NCI-H748 treated with DMSO at 0.1 percent for 48 hours (cell line): ENCODE measurements around the gene SRSF3.
"Not testable (repeated sequence)": the region's sequence is repeated elsewhere in the genome, so short reads cannot be mapped to it uniquely, and the experiment has no call there.

Source experiments
- DNase-seq: peaks from one replicate; lab custom pipeline; 2025; lab: John Stamatoyannopoulos, UW

The SRSF3 gene

DNA sequence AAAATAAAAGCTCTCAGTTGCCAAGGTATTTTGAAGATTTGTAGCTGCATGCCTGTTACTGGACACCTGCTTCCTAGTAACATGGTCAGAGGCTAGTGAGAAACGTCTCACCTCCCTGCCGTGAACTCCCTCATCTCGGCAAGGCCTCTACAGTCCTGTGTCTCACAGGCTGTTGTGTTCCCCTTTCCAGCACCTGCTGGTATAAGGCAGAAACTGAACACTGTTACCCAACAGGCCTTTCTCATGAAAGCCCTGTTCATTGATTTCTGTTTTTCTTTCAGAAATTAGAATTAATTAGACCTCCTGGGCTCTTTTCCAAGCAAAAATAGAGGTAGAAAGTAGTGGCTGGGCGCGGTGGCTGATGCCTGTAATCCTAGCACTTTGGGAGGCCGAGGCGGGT is 17.6 kb upstream of the SRSF3 start:
- DNase-seq: no peak

DNA sequence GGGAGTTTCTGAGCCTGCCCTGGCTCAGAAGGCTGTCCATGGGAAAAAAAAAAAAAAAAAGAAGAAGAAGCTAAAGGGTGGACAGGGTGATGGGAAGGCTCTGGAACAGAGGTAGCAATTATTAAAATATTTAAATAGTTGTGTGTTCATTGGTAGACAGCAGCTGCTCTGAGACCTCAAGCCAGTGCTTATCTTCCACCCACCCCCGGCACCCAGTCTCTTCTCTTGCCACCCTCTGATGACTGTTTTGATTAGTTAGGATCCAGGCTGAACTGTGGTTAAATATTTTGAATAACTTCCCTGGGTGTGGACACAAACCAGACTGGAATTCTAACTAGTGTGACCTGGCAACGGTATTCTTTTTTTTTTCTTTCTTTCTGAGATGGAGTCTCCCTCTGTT is 16.9 kb upstream of the SRSF3 start:
- DNase-seq: no peak

GRCh38 chr6:36578030-36578429 is 16.1 kb upstream of the SRSF3 start:
- no peak for DNase-seq

GRCh38 chr6:36578431-36578830 is 15.7 kb upstream of the SRSF3 start:
- DNase-seq: no peak

DNA sequence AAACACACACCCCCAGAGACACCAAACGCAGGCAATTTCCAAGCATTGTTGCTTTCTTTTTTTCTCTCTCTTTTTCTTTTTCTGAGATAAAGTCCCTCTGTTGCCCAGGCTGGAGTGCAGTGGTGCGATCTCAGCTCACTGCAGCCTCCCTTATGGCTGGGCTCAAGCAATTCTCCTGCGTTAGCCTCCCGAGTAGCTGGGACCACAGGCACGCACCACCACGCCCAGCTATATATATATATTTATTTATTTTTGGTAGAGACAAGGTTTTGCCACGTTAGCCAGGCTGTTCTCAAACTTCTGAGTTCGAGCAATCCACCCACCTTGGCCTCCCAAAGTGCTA is 14.0 kb upstream of the SRSF3 start:
- no peak for DNase-seq

GRCh38 chr6:36581716-36582115 is 12.4 kb upstream of the SRSF3 start:
- no peak for DNase-seq

DNA sequence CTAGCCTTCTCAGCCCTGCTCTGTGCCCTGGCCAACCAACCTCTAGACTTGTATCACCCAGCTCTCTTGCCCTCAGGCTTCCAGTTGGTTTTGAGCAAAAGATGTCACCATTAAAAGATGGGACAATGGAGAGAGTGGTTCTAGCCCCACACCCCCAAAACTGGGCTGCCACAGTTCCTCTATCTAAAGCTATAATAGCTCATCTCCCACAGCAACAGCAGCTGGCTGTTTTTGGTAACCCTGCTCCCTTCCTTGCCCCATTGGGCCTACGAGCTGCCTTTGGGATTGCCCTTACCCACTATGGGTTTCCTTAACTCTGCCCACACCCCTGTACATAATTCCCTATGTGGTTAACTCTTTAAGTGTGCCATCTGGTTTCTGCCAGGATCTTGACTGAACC is 7.6 kb upstream of the SRSF3 start:
- DNase-seq: no peak

DNA sequence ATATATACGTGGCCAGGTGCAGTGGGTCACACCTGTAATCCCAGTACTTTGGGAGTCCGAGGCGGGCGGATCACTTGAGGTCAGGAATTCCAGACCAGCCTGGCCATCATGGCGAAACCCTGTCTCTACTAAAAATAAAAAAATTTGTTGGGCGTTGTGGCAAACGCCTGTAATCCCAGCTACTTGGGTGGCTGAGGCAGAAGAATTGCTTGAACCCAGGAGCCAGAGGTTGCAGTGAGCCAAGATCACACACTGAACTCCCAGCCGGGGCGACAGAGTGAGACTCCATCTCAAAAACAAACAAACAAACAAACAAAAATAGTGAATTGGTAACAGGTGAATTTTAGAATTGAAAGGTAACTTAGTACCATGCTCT is 5.1 kb upstream of the SRSF3 start:
- not testable (repeated sequence) for DNase-seq

DNA sequence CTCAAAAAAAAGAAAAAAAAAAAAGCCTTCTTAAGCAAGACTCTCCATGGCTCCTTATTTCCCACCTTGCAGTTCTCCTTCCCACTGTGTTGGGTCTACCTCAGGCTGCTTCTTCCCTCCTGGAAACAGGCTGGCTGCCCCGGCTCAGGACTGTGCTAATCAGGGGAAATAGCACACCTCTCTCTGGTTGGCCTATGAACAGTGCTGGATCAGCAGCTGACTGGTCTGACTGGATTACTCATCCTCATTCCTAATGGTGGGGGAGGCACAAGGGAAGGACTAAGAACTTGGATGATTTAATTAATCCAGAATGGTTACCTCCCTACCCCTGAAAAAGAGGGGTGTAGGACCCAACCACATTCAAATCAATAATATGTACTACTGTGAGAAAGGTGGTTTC is 3.9 kb upstream of the SRSF3 start:
- no peak for DNase-seq

GRCh38 chr6:36592221-36592655 is 1.9 kb upstream of the SRSF3 start:
- DNase-seq: no peak

GRCh38 chr6:36593569-36594028 is 563 bp upstream of the SRSF3 start:
- DNase-seq: no peak

GRCh38 chr6:36594816-36595643 is 868 bp downstream of the SRSF3 start:
- DNase-seq: peak; percentile 67

DNA sequence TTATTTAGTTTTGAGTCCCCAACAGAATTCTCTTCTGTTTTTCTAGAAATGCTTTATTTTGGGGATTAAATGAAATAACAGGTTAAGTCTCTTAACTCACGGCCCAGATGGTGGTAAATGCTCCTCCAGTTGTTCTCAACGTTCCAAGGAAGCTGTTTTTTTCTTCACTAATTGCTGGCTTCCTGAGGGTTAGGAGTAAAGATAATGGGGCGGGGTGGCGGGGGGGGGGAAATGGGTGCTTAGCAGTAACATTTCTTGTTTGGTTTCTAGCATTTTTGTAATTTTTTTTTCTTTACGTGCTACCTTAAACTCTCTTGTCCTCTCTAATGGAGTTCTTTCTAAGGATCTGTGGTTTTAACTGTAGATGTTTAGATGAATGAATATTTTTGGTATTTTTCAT is 2.2 kb downstream of the SRSF3 start:
- no peak for DNase-seq

DNA sequence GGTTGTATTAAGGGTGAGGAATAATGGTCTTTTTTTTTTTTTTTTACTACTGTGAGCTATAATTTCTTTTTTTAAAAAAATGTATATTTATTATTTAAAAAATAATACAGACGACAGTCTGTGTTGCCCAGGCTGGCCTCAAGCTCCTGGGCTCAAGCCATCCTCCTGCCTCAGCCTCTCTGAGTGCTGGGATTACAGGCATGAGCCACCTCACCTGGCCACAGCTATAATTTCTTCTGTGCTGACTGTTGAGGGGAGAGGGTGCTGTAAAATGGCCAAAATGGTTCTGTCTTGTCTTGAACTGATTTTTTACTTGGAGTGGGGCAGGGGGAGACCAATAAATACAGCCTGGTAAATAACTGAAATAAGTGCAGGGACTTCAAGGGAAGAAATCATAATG is 3.6 kb downstream of the SRSF3 start:
- no peak for DNase-seq

DNA sequence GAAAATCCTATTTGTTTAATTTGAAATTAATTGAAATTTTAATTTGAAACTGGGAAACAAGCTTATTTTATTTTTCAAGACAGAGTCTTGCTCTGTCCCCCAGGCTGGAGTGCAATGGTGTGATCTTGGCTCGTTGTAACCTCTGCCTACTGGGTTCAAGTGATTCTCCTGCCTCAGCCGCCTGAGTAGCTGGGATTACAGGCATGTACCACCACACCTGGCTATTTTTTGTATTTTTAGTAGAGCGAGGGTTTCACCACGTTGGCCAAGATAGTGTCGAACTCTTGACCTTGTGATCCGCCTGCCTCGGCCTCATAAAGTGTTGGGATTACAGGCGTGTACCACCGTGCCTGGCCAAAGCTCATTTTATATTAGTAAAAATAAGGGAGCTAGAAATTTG is 4.2 kb downstream of the SRSF3 start:
- no peak for DNase-seq

DNA sequence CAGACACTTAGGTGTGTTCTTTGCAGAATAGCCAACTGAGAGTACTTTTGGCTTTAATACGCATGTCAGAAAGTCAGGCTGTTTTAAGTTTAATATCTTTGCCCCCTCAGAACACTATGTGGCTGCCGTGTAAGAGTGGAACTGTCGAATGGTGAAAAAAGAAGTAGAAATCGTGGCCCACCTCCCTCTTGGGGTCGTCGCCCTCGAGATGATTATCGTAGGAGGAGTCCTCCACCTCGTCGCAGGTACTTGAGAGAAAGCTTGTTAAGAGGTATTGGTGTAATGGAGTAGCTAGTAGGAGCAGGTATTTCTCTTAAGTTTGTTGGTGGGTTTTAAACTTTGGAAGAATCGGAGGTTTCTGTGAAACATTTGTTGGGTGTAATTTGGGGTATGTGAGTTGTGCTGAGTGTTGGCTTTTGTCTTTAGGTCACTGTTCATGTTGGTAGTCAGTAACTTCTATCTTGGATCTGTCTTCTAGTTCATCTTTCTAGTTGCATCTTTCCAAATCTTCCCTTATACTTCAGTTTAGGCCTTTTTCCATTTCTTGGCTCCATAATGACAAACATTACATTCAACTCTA is 4.7 kb downstream of the SRSF3 start:
- DNase-seq: no peak

DNA sequence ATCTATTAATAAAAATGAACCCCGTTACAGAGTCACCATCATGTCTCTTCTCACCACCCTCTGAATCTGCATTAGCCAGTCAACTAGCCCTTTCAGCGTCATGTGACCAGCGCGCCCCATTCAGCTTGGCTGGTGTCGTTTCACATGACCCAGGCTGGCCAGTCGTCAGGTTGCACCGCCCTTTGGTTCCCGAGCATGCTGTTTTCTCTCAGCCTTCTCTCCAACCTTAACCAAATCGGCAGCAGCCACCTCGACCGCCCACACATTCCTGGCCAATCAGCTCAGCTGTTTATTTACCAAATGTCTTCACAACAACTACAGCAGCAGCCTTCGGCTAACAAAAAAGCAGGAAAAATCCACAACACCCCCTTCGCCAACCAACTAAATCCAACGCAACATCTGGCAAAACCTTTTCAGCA is 5.6 kb downstream of the SRSF3 start:
- no peak for DNase-seq

DNA sequence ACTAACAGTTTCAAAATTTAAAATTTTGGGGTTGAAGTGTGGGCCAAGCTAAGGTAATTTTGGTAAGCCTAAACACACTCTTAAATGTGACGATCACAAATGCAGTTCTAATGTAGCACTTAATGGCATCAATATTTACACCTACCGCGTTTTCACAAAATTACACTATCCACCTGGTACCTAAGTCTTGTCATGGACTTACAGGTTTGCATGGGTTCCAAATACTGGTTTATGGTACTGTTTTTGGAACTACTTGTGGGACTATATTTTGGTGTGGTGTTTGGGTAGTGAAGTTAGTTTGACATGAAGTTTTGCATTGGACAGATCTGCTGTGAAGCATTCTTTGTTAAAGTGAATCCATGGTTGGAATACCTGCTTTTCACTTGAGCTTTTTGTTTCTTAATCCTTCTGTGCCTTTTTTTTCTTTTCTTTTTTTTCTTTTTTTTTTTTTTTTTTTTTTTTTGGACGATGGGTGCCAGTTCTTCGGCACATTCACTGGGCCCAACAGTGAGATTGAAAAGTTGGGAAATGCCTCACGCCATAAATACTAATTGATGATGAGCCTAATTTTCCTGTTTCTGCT is 6.5 kb downstream of the SRSF3 start:
- no peak for DNase-seq

DNA sequence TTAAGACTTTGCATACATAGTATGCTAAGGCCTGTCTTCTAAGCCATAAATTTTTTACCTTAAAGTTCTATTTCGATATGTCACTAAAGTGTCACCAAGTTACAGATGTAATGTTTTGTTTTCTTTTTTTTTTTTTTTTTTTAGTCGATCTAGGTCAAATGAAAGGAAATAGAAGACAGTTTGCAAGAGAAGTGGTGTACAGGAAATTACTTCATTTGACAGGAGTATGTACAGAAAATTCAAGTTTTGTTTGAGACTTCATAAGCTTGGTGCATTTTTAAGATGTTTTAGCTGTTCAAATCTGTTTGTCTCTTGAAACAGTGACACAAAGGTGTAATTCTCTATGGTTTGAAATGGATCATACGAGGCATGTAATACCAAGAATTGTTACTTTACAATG is 7.7 kb downstream of the SRSF3 start:
- not testable (repeated sequence) for DNase-seq

GRCh38 chr6:36603222-36604089 is 9.3 kb downstream of the SRSF3 start:
- DNase-seq: no peak

GRCh38 chr6:36604090-36605060 is 10.2 kb downstream of the SRSF3 start:
- DNase-seq: no peak
